Measurements from ENCODE around the gene LMF2. TPM values are rescaled to one million over a fixed set of nuclear protein-coding genes. Genes with fewer than 3 reads are reported as not detected.

Gene LMF2
- total RNA-seq, 2 donors from 2014 or later: 97.8 to 149 TPM

- no peak overlapping the region for H3K27ac Mint-ChIP-seq
- ATAC-seq: no peak
- peaks cover 3% of the 10 kb centered on the region in 2 donors for H3K4me1 Mint-ChIP-seq (ENCODE audit: low read depth in 2 of 2)
- peak overlapping the region; percentile 42 for H3K4me3 Mint-ChIP-seq
- DNase-seq (ENCODE audit: low spot score): no peak
- no peaks in the 10 kb centered on the region for H3K9me3 Mint-ChIP-seq
- H3K27me3 Mint-ChIP-seq: no peaks in the 10 kb centered on the region
- H3K36me3 Mint-ChIP-seq: no peaks in the 10 kb centered on the region
These were observed 25.1 kb downstream of the LMF2 start for GRCh38 chr22:50482107-50483074.

- Mint-ChIP-seq H3K36me3 (no peaks in the 10 kb centered on the region), H3K9me3 (no peaks in the 10 kb centered on the region), H3K4me1 (ENCODE audit: low read depth in 2 of 2) (peaks cover 3% of the 10 kb centered on the region in 2 donors), H3K27ac (peak within 1 kb of the TSS in 1 of 2 donors; percentile 18), H3K27me3 (peaks cover 0 to 3% of the 10 kb centered on the region in 2 donors), H3K4me3 (peak within 1 kb of the TSS; percentile 65)
- DNase-seq (ENCODE audit: low spot score) (peak; percentile 81), ATAC-seq (peak; percentile 79 to 89)
These were observed 25.9 kb downstream of the LMF2 start, which contains the start of gene ADM2 for GRCh38 chr22:50481440-50482106. ADM2 (plus strand) TSS chr22:50481543; CDS start chr22:50481848, 305 bp downstream.

GRCh38 chr22:50481045-50481439 is 26.5 kb downstream of the LMF2 start:
- H3K27me3 Mint-ChIP-seq: peaks cover 0 to 3% of the 10 kb centered on the region in 2 donors
- no peaks in the 10 kb centered on the region for H3K9me3 Mint-ChIP-seq
- ATAC-seq (no peak), DNase-seq (ENCODE audit: low spot score) (no peak)
- H3K36me3 Mint-ChIP-seq: no peaks in the 10 kb centered on the region
- H3K4me3 Mint-ChIP-seq: no peak overlapping the region
- H3K27ac Mint-ChIP-seq: no peak overlapping the region
- H3K4me1 Mint-ChIP-seq (ENCODE audit: low read depth in 2 of 2): peaks cover 3% of the 10 kb centered on the region in 2 donors

- H3K36me3 Mint-ChIP-seq: no peaks in the 10 kb centered on the region
- H3K27me3 Mint-ChIP-seq: peaks cover 0 to 3% of the 10 kb centered on the region in 2 donors
- DNase-seq (ENCODE audit: low spot score) (no peak), ATAC-seq (no peak)
- peak overlapping the region in 1 of 2 donors; percentile 18 for H3K27ac Mint-ChIP-seq
- peak overlapping the region; percentile 65 for H3K4me3 Mint-ChIP-seq
- H3K9me3 Mint-ChIP-seq: no peaks in the 10 kb centered on the region
- H3K4me1 Mint-ChIP-seq (ENCODE audit: low read depth in 2 of 2): peaks cover 3% of the 10 kb centered on the region in 2 donors
These were observed 27.8 kb downstream of the LMF2 start for GRCh38 chr22:50479721-50480120.

GRCh38 chr22:50477923-50478322 is 29.6 kb downstream of the LMF2 start:
- Mint-ChIP-seq H3K4me1 (ENCODE audit: low read depth in 2 of 2) (peaks cover 16 to 18% of the 10 kb centered on the region in 2 donors), H3K27me3 (peaks cover 0 to 3% of the 10 kb centered on the region in 2 donors), H3K27ac (no peak overlapping the region), H3K36me3 (no peaks in the 10 kb centered on the region), H3K9me3 (no peaks in the 10 kb centered on the region), H3K4me3 (no peak overlapping the region)
- no peak for DNase-seq (ENCODE audit: low spot score)
- no peak for ATAC-seq

- peak overlapping the region; percentile 40 for H3K4me3 Mint-ChIP-seq
- H3K27me3 Mint-ChIP-seq: peaks cover 0 to 3% of the 10 kb centered on the region in 2 donors
- no peaks in the 10 kb centered on the region for H3K9me3 Mint-ChIP-seq
- peaks cover 20 to 23% of the 10 kb centered on the region in 2 donors for H3K4me1 Mint-ChIP-seq (ENCODE audit: low read depth in 2 of 2)
- DNase-seq (ENCODE audit: low spot score): no peak
- peak overlapping the region in 1 of 2 donors; percentile 85 for H3K27ac Mint-ChIP-seq
- no peak for ATAC-seq
- H3K36me3 Mint-ChIP-seq: no peaks in the 10 kb centered on the region
These were observed 30.6 kb downstream of the LMF2 start for GRCh38 chr22:50476868-50477267.

- Mint-ChIP-seq H3K36me3 (no peaks in the 10 kb centered on the region), H3K4me1 (ENCODE audit: low read depth in 2 of 2) (peaks cover 25 to 30% of the 10 kb centered on the region in 2 donors), H3K9me3 (no peaks in the 10 kb centered on the region), H3K4me3 (peak overlapping the region; percentile 50), H3K27ac (peak overlapping the region in 1 of 2 donors; percentile 37), H3K27me3 (peaks cover 0 to 3% of the 10 kb centered on the region in 2 donors)
- DNase-seq (ENCODE audit: low spot score): no peak
- no peak for ATAC-seq
These were observed 31.9 kb downstream of the LMF2 start for GRCh38 chr22:50475652-50476002.

- Mint-ChIP-seq H3K9me3 (no peaks in the 10 kb centered on the region), H3K27me3 (peaks cover 0 to 3% of the 10 kb centered on the region in 2 donors), H3K27ac (peak within 1 kb of the TSS; percentile 49 to 81), H3K36me3 (no peaks in the 10 kb centered on the region), H3K4me1 (ENCODE audit: low read depth in 2 of 2) (peaks cover 25 to 33% of the 10 kb centered on the region in 2 donors), H3K4me3 (peak within 1 kb of the TSS; percentile 91)
- ATAC-seq (peak; percentile 93 to 96), DNase-seq (ENCODE audit: low spot score) (peak; percentile 95)
These were observed 32.5 kb downstream of the LMF2 start, which contains the start of gene SBF1 for GRCh38 chr22:50474710-50475651. SBF1 (minus strand) TSS chr22:50475035; CDS start chr22:50474840, 195 bp downstream.

GRCh38 chr22:50473855-50474671 is 33.4 kb downstream of the LMF2 start:
- Mint-ChIP-seq H3K36me3 (no peaks in the 10 kb centered on the region), H3K9me3 (no peaks in the 10 kb centered on the region), H3K4me3 (peak overlapping the region; percentile 91), H3K27me3 (peaks cover 0 to 3% of the 10 kb centered on the region in 2 donors), H3K27ac (peak overlapping the region; percentile 49 to 81), H3K4me1 (ENCODE audit: low read depth in 2 of 2) (peaks cover 25 to 33% of the 10 kb centered on the region in 2 donors)
- peak in 1 of 2 donors; percentile 1 for ATAC-seq
- DNase-seq (ENCODE audit: low spot score): no peak

- H3K9me3 Mint-ChIP-seq: no peaks in the 10 kb centered on the region
- H3K36me3 Mint-ChIP-seq: no peaks in the 10 kb centered on the region
- peak overlapping the region; percentile 91 for H3K4me3 Mint-ChIP-seq
- ATAC-seq: no peak
- peak overlapping the region; percentile 49 to 81 for H3K27ac Mint-ChIP-seq
- H3K4me1 Mint-ChIP-seq (ENCODE audit: low read depth in 2 of 2): peaks cover 29 to 40% of the 10 kb centered on the region in 2 donors
- DNase-seq (ENCODE audit: low spot score): peak; percentile 59
- peaks cover 0 to 3% of the 10 kb centered on the region in 2 donors for H3K27me3 Mint-ChIP-seq
These were observed 34.4 kb downstream of the LMF2 start for GRCh38 chr22:50473088-50473487.

- Mint-ChIP-seq H3K36me3 (no peaks in the 10 kb centered on the region), H3K27ac (no peak overlapping the region), H3K4me3 (no peak overlapping the region), H3K9me3 (no peaks in the 10 kb centered on the region), H3K4me1 (ENCODE audit: low read depth in 2 of 2) (peaks cover 29 to 41% of the 10 kb centered on the region in 2 donors), H3K27me3 (peaks cover 0 to under 1% of the 10 kb centered on the region in 2 donors)
- no peak for ATAC-seq
- DNase-seq (ENCODE audit: low spot score): peak; percentile 49
These were observed 35.5 kb downstream of the LMF2 start for GRCh38 chr22:50471962-50472361.

- Mint-ChIP-seq H3K27me3 (no peaks in the 10 kb centered on the region), H3K4me3 (peak overlapping the region; percentile 53), H3K4me1 (ENCODE audit: low read depth in 2 of 2) (peaks cover 29 to 45% of the 10 kb centered on the region in 2 donors), H3K9me3 (no peaks in the 10 kb centered on the region), H3K36me3 (no peaks in the 10 kb centered on the region), H3K27ac (peak overlapping the region; percentile 70 to 81)
- ATAC-seq: no peak
- DNase-seq (ENCODE audit: low spot score): no peak
These were observed 36.2 kb downstream of the LMF2 start for GRCh38 chr22:50471197-50471847.
